Erythroblast (primary cell): ENCODE results near the gene MYOZ3.

Experiments used
- GATA1 ChIP-seq: IDR thresholded peaks from 2 replicates; pipeline ENCODE4 v1.6.1; 2011; ENCODE audit warnings: low read depth, mild to moderate bottlenecking, control low read depth, low read length, moderate library complexity
- POLR2A ChIP-seq: IDR thresholded peaks from 2 replicates; pipeline ENCODE4 v1.6.1; 2011; ENCODE audit warnings: mild to moderate bottlenecking, low read length

GRCh38 chr5:150648294-150649107 is 12.6 kb upstream of the MYOZ3 start:
- TF ChIP-seq POLR2A (no peak), GATA1 (no peak)
